Liver (tissue), 3 donors: ENCODE data around the gene DSE.

Source experiments
- CTCF ChIP-seq: fragments of 150-350 bp; IDR thresholded peaks from 2 replicates; pipeline ENCODE4 v1.5.1; 2017; ENCODE audit warnings: improper control_type of control experiment, low read depth, low read length; ENCODE audit not compliant: missing input control
- JUND ChIP-seq, 2 donors: IDR thresholded peaks; 2 replicates each; pipeline ENCODE4 v1.6.1; 2016; ENCODE audit warnings: antibody characterized with exemption in 2 of 2
- RAD21 ChIP-seq, 2 donors: IDR thresholded peaks; 2 replicates each; pipeline ENCODE4 v1.6.1; 2016; ENCODE audit warnings: antibody characterized with exemption in 2 of 2, mild to moderate bottlenecking in 2 of 2
- SP1 ChIP-seq: IDR thresholded peaks from 2 replicates; pipeline ENCODE4 v1.6.1; 2018; ENCODE audit warnings: antibody characterized with exemption, mild to moderate bottlenecking
- donor health status: healthy.
- donor health status: healthy.

- no peak for TF ChIP-seq CTCF
- TF ChIP-seq JUND (IDR thresholded peaks at IDR 0.05) = no peak
- no peak for TF ChIP-seq SP1
- no peak for TF ChIP-seq RAD21 (IDR thresholded peaks at IDR 0.05)
These were observed 74.4 kb downstream of the DSE start for GRCh38 chr6:116445102-116445501.
